Activated CD4-positive, alpha-beta T cell treated with anti-CD3 and anti-CD28 coated beads, Interleukin-2, Interleukin-4, amounts not matched to agents 100 ng/mL and 50 ng/mL, durations not matched to agents 16 hours and 8 hours (primary cell): ENCODE results near the gene SLC16A7.
"Not testable (repeated sequence)": the region's sequence is repeated elsewhere in the genome, so short reads cannot be mapped to it uniquely, and the experiment has no call there.

Source experiments
- DNase-seq: peaks from one replicate; pipeline ENCODE4 v3.0.0-alpha.2; 2020; ENCODE audit warnings: low spot score

Gene SLC16A7

DNA sequence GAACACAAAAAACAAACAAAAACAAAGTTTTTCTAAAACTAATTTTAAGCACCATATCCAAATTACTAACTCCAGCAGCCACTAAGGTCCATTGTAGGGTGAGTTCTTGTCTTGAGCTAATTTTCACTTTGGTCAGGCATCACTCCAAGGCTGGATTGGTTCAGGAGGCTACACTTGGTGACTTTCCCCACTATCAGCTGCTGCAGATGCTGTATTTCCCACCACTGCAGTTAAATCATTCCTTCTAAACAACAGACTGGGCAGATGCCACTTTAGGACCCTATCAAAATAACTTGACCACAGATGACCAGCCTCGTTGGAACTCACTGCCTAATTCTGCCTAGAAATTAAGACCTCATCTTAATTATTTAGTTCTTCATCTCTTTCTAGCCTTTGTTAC lies 140.5 kb downstream of the SLC16A7 start:
- DNase-seq = no peak

DNA sequence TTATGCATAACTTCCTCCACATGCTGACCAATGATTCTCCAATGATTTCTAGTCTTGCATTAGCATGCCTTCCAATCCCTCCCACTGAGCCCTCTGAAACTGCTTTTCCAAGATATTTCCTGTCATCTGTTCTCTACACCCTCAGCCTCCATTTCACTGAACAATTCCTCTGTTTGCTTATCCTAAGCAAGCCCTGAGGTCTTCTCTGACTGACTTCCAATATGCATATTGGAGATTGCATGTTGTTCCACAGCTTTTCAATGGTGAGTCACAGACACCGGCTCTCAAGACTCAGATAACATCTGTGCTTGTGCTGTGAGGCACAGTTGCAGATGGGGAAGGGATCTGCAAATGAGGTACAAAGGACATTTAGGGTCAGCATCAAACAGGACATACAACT lies 141.0 kb downstream of the SLC16A7 start:
- DNase-seq = no peak

- DNase-seq = no peak
Observed at GRCh38 chr12:59737725-59738463, 142.1 kb downstream of the SLC16A7 start.

- DNase-seq = no peak
Observed at GRCh38 chr12:59742841-59743240, 147.0 kb downstream of the SLC16A7 start.

- DNase-seq = no peak
Observed at GRCh38 chr12:59744564-59744963, 148.7 kb downstream of the SLC16A7 start.

DNA sequence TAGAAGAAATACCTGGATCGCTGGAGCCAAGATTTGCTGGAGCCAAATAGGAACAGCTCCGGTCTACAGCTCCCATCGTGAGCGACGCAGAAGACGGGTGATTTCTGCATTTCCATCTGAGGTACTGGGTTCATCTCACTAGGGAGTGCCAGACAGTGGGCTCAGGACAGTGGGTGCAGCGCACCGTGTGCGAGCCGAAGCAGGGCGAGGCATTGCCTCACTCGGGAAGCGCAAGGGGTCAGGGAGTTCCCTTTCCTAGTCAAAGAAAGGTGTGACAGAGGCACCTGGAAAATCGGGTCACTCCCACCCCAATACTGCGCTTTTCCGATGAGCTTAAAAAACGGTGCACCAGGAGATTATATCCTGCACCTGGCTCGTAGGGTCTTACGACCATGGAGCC lies 155.3 kb downstream of the SLC16A7 start:
- DNase-seq = not testable (repeated sequence)

DNA sequence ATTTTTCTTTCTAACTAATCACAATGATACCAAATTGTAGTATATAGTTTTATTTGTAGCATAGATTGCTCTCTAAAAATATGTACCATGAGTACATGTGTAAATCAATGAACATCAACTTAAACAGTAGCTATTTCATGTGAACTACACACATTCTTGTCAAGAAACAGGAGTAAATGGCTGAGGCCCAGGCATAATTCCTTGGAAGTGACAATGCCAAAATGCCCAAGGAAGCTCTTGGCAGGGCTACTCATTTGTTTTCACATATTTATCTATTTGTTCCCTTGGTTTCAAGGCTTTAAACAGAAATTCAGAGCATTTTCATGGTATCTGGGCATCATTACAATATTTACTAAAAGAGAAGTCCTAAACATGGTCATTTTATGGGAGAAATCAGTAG lies 165.7 kb downstream of the SLC16A7 start:
- DNase-seq = no peak

DNA sequence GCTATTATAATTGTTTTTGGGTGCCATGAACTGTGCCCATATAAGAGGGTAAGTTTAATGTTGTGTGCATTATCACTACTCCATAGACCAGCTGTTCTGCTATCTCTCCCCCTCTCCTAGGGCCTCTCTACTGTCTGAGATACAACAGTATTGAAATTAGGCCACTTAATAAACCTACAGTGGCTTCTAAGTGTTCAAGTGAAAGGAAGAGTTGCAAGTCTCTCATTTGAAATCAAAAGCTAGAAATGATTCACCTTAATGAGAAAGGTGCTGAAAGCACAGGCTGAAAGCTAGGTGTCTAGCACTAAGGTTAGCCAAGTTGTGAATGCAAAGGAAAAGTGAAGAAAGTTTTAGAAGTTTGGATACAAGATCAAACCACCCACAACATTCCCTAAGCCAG lies 168.0 kb downstream of the SLC16A7 start:
- no peak for DNase-seq

GRCh38 chr12:59768031-59768430 lies 172.2 kb downstream of the SLC16A7 start:
- DNase-seq = no peak

GRCh38 chr12:59780605-59781135 lies 184.8 kb downstream of the SLC16A7 start:
- no peak for DNase-seq

GRCh38 chr12:59787610-59788009 lies 191.8 kb downstream of the SLC16A7 start:
- DNase-seq = no peak

- no peak for DNase-seq
Observed at GRCh38 chr12:59792647-59793046, 196.8 kb downstream of the SLC16A7 start.

DNA sequence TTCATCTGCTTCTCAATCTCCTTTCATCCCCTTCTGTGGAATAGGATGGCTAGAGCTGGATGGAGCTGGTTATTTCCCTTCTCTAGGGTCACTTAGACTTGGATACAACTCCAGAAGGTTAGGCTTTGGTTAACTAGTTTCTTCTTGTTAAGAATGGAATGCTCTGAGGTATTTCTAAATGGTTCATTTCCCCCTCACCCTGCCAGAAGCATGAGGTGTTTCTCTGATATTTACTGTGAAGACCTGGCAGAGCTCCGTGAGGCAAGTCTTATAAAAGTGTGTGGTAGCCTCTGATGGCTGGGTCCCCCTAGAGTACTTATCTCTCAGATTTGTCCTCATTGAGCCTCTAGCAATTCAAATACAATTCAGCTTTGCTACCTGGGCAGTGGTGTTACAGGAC lies 207.9 kb downstream of the SLC16A7 start:
- DNase-seq = no peak

GRCh38 chr12:59808317-59808910 lies 212.6 kb downstream of the SLC16A7 start:
- peak; percentile 43 for DNase-seq

GRCh38 chr12:59811991-59812390 lies 216.2 kb downstream of the SLC16A7 start:
- DNase-seq = no peak

DNA sequence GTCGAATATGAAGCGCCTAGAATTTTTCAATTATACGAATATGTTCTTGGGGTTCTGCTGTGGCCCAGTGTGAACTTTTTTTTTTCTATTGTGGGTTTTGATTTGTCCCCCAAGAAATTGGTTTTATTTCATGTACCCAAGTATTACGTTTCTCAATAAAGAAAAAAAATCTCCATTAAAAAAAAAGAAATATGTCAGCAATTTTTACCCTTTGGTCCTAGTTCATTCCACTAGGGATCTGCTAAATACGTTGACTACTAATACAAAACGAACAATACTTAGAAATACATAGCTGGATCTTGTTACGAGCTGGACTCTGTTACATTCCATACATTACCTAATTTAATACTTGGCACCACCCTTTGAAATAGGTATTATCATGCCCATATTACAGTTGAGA lies 216.9 kb downstream of the SLC16A7 start:
- no peak for DNase-seq

DNA sequence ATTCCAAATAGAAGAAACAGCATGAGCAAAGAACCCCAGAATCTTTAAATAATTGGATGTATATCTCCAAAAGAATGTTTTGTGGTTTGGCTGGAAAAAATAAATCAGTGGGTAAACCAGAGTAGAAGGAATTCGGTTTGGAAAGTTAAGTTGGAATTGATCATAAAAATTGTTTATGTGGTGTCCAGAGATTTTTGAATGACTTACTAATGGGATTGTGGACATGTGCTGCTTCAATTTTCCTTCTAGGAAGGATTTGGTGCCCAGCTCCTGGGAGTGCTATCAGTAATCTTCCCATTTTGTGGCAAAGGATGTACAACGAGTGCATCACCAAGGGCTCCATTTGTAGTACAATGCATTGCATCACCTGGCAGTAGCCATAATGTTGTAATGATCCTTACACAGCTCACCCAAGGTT lies 224.8 kb downstream of the SLC16A7 start:
- no peak for DNase-seq

- no peak for DNase-seq
Observed at GRCh38 chr12:59823567-59823966, 227.7 kb downstream of the SLC16A7 start.

DNA sequence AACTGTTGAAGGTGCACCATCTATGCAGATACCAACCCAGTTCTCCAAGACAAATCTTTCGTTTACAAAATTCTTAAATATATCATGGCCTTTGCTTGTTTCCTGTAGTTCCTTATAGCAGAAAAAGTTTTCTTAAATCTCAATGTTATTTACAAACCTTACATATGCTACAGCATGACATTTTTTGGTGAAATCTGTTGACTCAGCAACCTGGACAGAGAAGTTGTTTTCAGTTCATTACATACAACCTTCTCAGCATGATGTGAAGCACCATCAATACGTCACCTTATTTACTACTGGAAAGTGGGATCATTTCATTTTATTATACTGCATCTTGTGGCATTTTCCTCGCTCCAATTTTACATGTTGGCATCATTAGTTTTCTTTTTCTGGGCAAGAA lies 231.9 kb downstream of the SLC16A7 start:
- DNase-seq = no peak

DNA sequence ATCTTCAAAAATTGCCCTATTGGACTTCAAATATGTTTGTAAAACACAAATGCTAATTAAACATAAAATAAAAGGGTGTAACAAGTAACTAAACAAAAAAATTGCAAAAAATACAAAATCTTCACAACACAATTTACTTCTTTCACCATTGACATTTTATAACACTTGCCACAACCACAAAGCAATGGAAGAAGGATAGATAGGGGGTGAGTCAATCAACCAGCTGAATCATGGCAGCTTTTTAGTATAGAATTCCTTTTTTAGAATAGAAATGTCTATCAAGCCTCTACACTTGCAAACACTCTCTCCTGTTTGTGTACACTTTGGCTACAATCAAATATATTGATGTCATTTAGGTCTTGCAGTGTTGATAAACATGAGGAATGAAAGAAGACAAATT lies 232.7 kb downstream of the SLC16A7 start:
- DNase-seq = no peak

- DNase-seq = no peak
Observed at GRCh38 chr12:59833408-59833807, 237.6 kb downstream of the SLC16A7 start.

DNA sequence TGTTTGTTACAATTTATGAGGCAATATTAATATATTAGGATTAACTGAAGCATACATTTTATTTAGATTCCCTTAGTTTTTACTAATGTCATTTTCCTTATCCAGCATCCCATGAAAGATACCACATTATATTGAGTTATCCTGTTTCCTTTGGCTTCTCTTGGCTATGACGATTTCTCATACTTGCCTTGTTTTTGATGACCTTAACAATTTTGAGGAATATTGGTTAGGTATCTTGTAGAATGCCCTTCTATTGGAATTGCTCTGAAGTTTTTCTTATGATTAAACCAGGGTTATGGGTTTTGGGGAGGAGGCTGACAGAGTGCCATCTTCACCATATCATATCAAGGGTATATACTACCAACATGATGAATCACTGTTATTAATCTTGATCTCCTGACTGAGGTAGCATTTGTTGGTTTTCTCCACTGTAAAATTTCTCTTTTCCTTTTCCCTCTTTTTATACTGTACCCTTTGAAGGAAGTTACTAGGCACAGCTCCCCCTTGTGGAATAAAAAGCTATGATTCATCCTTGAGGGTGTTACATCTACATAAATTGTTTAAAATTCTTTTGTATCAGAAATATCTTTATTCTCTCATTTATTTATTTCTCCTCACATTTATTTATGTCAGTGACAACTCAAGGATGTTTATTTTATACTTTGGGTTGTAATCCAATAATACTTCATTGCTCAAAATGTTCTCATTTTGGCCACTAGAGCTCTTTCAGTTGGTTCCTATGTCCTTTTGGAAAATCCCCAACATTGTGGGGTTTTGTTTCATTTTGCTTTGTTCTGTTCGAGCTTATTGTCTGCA lies 239.0 kb downstream of the SLC16A7 start:
- DNase-seq = peak; percentile 13
